NCI-H2081 (cell line): Measurements from ENCODE around the gene SNRNP48.

ENCODE experiments used
- DNase-seq, 2 experiments: peaks; one replicate each; lab custom pipeline; 2025; lab: John Stamatoyannopoulos, UW

Gene SNRNP48

GRCh38 chr6:7589949-7590917 is at the start of gene SNRNP48:
SNRNP48 (plus strand) TSS chr6:7590198; CDS start chr6:7590258, 60 bp downstream.
- peak; percentile 94 to 96 for DNase-seq

DNA sequence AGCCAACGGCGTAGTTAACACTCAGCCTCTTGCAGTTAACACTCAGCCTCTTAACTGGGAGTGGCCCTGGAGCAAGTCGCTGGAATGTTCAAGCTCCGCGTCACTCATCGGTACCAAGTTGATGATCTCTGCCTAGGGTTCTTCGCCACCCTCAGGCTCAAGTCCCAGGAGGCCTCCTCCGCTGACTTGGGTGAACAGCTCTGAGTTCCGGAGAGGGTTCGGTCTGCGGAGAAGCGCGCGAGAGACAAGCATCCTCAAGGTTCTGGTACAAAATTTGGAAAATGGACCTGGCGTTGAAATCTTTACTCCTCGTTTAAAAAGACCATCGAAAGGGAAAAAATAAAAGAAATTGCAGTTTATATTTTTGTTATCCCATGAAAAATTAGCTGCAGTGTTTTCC is 49.4 kb upstream of the SNRNP48 start:
- no peak for DNase-seq

GRCh38 chr6:7541175-7542064 is 48.6 kb upstream of the SNRNP48 start, which contains the start of gene DSP:
DSP (plus strand) TSS chr6:7541671; CDS start chr6:7541916, 245 bp downstream.
- peak; percentile 72 to 84 for DNase-seq

- peak; percentile 52 to 63 for DNase-seq
Observed at GRCh38 chr6:7542065-7542873, 47.7 kb upstream of the SNRNP48 start.

GRCh38 chr6:7542874-7543624 is 46.9 kb upstream of the SNRNP48 start:
- peak; percentile 78 to 84 for DNase-seq

DNA sequence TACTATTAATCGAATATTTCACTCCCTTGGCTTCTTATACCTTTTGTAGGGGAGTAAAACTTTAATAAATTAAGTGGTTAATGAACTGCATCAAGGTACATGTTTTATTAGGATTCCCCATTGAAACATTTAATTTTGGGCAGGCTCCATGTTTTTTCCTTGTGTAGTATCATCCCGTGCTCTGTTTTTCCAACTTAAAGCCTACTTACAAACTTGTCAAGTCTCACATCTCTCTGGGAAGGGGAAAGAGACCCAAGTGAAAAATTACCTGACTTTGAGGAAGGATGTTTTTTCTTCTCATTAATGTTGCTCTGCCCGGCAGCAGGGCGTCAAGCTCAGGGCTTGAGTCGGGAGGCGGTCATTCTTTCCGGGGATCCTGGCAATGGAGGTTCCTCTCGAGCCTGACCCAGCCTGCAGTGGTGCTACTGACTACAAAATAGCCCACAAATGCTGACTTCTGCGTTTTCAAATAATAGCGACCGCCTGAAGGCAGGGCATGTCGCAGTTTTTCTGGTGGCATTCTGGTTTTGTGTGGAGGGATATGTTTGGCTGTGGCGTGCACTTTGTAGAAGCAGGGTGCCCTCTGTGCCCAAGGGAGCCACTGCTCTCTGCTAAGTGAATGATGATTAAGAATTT is 46.1 kb upstream of the SNRNP48 start:
- DNase-seq = no peak

DNA sequence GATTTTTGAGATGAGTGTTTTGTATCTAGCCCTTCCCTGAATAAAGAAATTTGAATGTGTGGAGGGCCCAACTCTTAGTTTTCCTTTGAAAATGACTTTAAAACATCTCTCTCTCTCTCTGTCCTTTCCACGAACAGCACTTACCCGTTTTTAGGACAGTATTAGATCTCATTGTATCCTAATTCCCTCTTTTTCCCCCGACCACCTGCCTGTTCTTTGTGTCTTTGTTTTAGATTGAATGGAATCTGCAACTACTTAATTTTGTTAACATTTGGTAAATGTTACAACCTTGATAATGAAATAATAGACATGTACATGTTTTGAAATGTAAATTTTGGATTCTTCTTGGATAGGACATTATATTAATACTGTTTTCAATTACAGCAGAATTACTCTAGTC is 45.4 kb upstream of the SNRNP48 start:
- no peak for DNase-seq

DNA sequence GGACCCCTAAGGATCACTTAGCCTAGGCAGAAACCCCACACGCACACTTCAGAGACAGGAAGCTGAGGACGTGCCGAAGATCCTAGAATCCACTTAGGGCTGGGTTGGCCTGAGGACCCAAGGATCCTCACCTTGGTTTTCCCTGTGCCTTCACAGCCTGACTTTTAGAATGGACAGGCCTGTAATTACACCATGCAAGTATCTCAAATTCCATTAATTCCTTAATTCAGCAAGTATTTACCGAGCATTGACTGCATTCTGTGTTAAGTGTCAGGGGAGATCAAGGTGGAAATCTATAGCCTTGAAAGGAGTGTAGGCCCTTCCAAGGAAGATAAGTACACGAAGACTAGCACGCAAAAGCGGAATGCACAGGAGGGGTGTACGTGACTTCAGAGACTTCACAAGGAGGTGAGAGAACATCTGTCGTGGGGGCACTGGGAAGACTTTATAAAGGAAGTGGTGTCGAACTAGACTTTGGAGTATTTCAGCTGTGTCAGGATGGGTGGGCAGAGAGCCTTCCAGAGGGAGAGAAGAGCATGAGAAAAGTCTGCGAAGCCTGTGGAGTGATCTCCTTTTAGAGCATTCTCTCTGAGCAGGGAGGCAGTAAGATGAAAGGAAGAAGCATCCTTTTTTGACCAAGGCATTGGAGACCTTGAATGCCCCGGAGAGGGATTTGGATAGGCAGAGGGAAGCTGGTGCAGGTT is 44.5 kb upstream of the SNRNP48 start:
- no peak for DNase-seq

DNA sequence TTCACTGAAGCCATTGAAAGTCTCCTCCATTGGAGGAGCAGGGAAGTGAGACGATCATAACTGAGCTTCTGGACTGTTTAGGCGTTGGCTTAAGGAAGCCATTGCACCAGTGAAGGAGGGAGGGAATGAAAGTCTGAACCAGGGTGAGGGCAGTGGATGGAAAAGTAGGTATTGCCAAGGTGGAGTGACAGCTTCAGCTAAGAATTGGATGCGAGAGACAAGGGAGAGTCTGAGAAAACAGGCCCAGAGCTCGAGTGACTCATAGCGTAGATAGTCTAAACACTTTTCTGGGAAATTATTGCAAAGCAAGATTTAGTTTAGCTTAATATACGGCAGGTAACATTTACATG is 44.0 kb upstream of the SNRNP48 start:
- DNase-seq = no peak

DNA sequence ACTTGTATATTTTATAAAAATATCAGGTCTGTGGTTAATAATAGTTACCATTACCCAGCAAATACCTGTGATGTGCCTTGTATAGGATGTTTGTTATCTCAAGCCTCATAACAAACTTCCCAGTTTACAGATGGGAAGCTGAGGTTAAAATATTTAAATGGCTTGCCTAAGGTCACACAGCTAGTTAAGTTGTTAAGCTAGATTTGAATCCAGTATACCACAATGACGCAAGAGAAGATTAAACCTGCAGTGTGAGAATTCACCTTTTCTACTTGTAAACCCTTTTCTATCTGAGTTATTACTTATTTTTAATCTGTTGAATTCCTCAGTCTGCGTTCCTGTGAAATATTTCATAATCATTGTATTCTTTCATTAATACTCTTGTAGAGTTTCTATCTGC is 43.6 kb upstream of the SNRNP48 start:
- DNase-seq = no peak

DNA sequence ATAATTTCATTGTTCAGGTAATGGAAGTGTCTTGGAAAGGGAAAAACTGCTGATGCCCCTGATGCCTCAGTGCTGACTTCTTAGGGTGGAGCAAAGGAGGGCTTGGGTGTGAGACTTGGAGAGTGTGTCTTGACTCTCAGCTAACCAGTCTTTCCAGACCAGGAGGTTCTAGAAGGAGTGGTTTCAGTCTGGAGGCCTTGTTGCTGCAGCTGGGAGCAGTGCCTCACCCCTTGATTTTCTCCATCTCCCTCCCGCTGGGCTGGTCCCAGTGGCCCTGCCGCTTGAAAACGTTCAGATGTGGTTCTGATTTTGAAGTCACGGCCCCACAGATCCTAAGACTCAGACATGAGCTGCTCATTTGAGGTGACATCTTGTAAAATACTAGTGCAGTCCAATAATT is 43.1 kb upstream of the SNRNP48 start:
- DNase-seq = no peak

DNA sequence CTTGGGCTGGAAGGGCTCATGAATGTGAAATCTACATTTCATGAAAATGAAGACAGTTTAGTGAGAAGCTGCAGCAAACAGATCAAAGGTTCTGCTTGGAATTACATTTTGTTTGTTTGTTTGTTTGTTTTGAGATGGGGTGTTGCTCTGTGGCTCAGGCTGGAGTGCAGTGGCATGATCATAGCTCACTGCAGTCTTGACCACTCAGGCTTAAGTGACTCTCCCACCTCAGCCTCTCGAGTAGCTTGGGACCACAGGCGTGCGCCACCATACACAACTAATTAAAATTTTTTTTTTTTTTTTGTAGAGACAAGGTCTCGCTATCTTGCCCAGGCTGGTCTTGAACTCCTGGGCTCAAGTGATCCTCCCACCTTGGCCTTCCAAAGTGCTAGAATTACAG is 42.7 kb upstream of the SNRNP48 start:
- DNase-seq = no peak

DNA sequence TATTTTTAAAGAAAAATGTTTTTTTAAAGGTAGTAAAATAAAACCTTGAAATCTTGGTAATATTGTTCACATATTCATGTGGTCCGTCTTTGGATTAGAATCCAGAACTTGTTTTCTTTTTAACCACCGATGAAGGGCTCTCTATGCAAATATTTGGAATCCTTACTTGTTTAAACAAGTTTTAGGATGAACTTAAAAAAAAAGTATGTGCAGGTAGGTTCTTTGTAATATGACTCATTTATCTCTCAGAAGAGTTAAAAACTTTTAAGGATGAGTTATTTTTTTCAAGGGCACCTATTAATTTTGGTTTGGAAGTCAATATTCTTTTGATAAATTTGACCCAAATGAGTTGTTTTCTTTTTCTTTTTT is 39.6 kb upstream of the SNRNP48 start:
- peak in 1 of 2 experiments; percentile 32 for DNase-seq

DNA sequence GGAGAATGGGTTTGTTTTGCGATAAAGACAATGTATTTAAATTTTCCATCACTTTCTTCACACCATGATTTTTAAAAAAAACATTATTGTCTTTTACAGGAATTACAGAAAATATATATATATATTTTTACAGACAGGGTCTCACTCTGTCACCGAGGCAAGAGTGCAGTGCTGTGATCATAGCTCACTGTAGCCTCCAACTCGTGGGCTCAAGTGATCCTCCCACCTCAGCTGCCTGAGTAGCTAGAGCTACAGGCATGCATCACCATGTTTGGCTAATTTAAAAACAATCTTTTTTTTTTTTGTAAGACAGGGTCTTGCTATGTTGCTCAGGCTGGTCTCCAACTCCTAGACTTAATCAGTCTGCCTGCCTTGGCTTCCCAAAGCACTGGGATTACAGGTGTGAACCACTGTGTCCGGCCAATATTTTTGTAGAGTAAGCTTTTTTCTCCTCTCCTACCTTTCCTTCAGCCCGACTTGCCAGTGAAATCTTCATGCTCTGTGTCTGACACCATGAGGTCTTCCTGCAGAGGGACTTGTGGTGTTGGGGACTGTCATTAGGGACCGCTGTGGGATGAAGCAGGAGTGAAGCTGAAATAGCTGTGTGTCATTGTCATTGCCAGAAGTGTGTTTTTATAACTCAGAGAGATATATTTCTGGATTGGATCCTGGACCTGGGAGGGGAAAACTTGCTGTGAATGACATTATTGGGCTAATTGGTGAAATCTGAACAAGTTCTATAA is 35.3 kb upstream of the SNRNP48 start:
- DNase-seq = no peak

DNA sequence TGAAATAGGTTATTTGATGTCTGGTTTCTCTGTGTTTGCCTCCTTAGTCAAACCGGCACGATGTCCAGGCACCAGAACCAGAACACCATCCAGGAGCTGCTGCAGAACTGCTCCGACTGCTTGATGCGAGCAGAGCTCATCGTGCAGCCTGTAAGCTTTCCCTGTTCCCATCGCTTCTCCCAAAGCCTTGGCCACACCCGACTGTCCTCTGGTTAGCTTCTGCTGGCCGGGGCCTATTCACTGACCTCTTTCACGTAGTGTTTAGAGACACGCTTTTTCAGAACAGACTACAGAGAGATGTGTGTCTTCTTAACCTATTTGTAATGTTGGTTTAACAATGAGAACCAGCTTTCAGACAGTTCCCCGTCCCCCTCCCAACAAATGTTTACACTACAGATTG is 34.3 kb upstream of the SNRNP48 start:
- DNase-seq = no peak

DNA sequence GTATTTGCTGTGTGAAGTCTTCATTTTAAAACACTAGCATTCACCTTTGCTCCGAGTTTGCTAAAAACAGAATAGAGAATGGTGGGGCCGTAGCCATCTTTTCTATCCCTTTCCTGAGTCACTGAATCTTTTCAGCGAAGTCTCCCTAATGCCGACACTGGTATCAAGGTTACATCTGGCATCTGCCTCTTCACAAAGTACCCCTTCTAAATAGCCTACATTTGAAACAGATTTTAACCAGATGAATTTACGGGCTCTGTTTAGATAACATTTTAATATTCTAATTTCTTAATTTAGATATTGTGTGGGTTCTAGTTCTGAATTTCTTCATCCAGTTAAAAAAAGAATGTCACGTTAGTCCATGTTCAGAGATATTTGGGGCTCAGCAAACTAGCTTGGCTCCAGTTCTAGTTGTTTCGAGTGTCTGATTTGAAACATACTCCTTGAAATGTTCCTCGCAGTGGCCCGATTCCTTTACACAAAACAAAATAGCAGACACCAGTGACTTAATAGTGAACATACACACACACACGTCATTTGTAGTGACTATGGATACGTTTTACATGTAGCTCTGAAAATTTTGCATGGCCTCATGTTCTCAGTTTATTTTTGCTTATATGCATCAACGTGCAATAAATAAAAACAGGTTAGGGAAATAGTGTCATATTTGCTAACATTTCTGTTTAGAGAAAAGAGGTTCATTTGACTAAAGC is 33.4 kb upstream of the SNRNP48 start:
- no peak for DNase-seq

DNA sequence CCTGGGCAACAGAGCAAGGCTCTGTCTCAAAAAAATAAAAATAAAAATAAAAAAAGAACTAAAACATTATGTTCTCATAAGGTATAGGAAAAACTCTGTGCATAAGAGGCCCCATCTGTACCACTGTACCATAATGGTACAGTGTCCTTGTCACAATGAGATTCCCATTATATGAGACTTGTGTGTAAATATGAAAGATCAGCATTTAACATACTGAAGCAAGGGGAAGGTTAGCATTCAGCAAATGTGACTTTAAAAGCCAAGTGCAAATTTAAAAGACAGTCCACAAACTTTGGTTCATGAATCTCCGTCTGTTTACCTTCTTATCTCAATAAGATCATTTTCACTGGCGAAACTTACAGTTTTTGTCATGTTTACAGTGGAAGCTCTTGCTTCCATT is 32.3 kb upstream of the SNRNP48 start:
- DNase-seq = no peak

GRCh38 chr6:7558781-7559180 is 31.2 kb upstream of the SNRNP48 start:
- no peak for DNase-seq

GRCh38 chr6:7559196-7559595 is 30.8 kb upstream of the SNRNP48 start:
- DNase-seq = no peak
